ENCODE results near the gene SERTAD3.
"Not testable (repeated sequence)": the region's sequence is repeated elsewhere in the genome, so short reads cannot be mapped to it uniquely, and the experiment has no call there.

SERTAD3 gene
- 5.6 to 30.4 (median 22.0) reads per million in 17 experiments for total RNA-seq

GRCh38 chr19:40444000-40444824 lies at the start of gene SERTAD3:
Gene SERTAD3, minus strand, starts transcription at chr19:40444335. Its CDS starts 2,255 bp downstream, at chr19:40442080.
- peak; percentile 98 to 100 (median 99) for DNase-seq

- DNase-seq, result no peak
Observed at GRCh38 chr19:40493778-40494177, 49.6 kb upstream of the SERTAD3 start.

GRCh38 chr19:40492274-40492673 lies 48.1 kb upstream of the SERTAD3 start:
- DNase-seq, result no peak

GRCh38 chr19:40489882-40490230 lies 45.7 kb upstream of the SERTAD3 start:
- no peak for DNase-seq

GRCh38 chr19:40486017-40486416 lies 41.9 kb upstream of the SERTAD3 start:
- no peak for DNase-seq

- DNase-seq, result not testable (repeated sequence)
Observed at GRCh38 chr19:40475878-40476644, 31.9 kb upstream of the SERTAD3 start.

- DNase-seq, result no peak
Observed at GRCh38 chr19:40474737-40475136, 30.6 kb upstream of the SERTAD3 start.

- DNase-seq, result no peak
Observed at GRCh38 chr19:40472516-40472915, 28.4 kb upstream of the SERTAD3 start.

- DNase-seq, result no peak
Observed at GRCh38 chr19:40471111-40471510, 27.0 kb upstream of the SERTAD3 start.

- peak; percentile 32 to 66 (median 44) for DNase-seq
Observed at GRCh38 chr19:40469011-40469410, 24.9 kb upstream of the SERTAD3 start.

- no peak for DNase-seq
Observed at GRCh38 chr19:40466985-40467734, 23.0 kb upstream of the SERTAD3 start, which contains the start of gene SPTBN4. Gene SPTBN4, plus strand, starts transcription at chr19:40467001. Its CDS starts 5,621 bp downstream, at chr19:40472622.

GRCh38 chr19:40466219-40466984 lies 22.3 kb upstream of the SERTAD3 start:
- DNase-seq, result peak; percentile 85 to 95 (median 87)

GRCh38 chr19:40465557-40466218 lies 21.6 kb upstream of the SERTAD3 start, which contains the start of gene BLVRB:
Gene BLVRB, minus strand, starts transcription at chr19:40465745. Its CDS starts 57 bp downstream, at chr19:40465688.
- DNase-seq, result peak; percentile 100

- DNase-seq, result peak; percentile 76 to 84 (median 82)
Observed at GRCh38 chr19:40465025-40465556, 21.0 kb upstream of the SERTAD3 start.

- DNase-seq, result peak; percentile 94 to 97 (median 96)
Observed at GRCh38 chr19:40464059-40465024, 20.2 kb upstream of the SERTAD3 start.

GRCh38 chr19:40463587-40464037 lies 19.5 kb upstream of the SERTAD3 start:
- DNase-seq, result peak; percentile 19 to 34 (median 30)

- DNase-seq, result peak; percentile 83 to 92 (median 88)
Observed at GRCh38 chr19:40461669-40462221, 17.6 kb upstream of the SERTAD3 start.

GRCh38 chr19:40460185-40460584 lies 16.1 kb upstream of the SERTAD3 start:
- no peak for DNase-seq

GRCh38 chr19:40458597-40458974 lies 14.5 kb upstream of the SERTAD3 start:
- DNase-seq, result no peak
